ENCODE measurements around the gene HES1. TPM values are rescaled to one million over a fixed set of nuclear protein-coding genes. Genes with fewer than 3 reads are reported as not detected.
"Not testable (repeated sequence)": the region's sequence is repeated elsewhere in the genome, so short reads cannot be mapped to it uniquely, and the experiment has no call there.

Gene HES1
- total RNA-seq, 4 donors from 2014 or later, result 9.6 to 31.5 (median 15.4) TPM

- no peak for ATAC-seq
- H3K4me3 ChIP-seq, result no peak overlapping the region
- no peaks in the 10 kb centered on the region for H3K27me3 ChIP-seq
- 94 to 100% methylated on average over 5 to 7 of the region's 7 CpGs for WGBS, 2 donors (ENCODE audit: low coverage in 1 of 2)
- H3K27ac ChIP-seq, result no peak overlapping the region
- TF ChIP-seq CTCF (IDR thresholded peaks at IDR 0.05) (no peak), EP300 (IDR thresholded peaks at IDR 0.05) (no peak), POLR2A (IDR thresholded peaks at IDR 0.05) (no peak), POLR2AphosphoS5 (IDR thresholded peaks at IDR 0.05) (no peak)
- no peaks in the 10 kb centered on the region for H3K9me3 ChIP-seq
- H3K4me1 ChIP-seq, result peaks cover 1 to 31% (median 7%) of the 10 kb centered on the region in 3 donors
- H3K36me3 ChIP-seq, result no peaks in the 10 kb centered on the region
These were observed 11.7 kb downstream of the HES1 start for GRCh38 chr3:194147679-194148078.

GRCh38 chr3:194148383-194148782 is 12.4 kb downstream of the HES1 start:
- no peak overlapping the region for H3K27ac ChIP-seq
- no peak for ATAC-seq
- no peaks in the 10 kb centered on the region for H3K27me3 ChIP-seq
- no peaks in the 10 kb centered on the region for H3K36me3 ChIP-seq
- no peak for TF ChIP-seq POLR2A (IDR thresholded peaks at IDR 0.05)
- TF ChIP-seq CTCF (IDR thresholded peaks at IDR 0.05), result no peak
- TF ChIP-seq POLR2AphosphoS5 (IDR thresholded peaks at IDR 0.05), result no peak
- no peak for TF ChIP-seq EP300 (IDR thresholded peaks at IDR 0.05)
- H3K4me3 ChIP-seq, result no peak overlapping the region
- WGBS, 2 donors (ENCODE audit: low coverage in 1 of 2), result 35 to 62% methylated on average over 3 to 7 of the region's 7 CpGs
- peaks cover 0 to 28% (median 2%) of the 10 kb centered on the region in 3 donors for H3K4me1 ChIP-seq
- H3K9me3 ChIP-seq, result no peaks in the 10 kb centered on the region

DNA sequence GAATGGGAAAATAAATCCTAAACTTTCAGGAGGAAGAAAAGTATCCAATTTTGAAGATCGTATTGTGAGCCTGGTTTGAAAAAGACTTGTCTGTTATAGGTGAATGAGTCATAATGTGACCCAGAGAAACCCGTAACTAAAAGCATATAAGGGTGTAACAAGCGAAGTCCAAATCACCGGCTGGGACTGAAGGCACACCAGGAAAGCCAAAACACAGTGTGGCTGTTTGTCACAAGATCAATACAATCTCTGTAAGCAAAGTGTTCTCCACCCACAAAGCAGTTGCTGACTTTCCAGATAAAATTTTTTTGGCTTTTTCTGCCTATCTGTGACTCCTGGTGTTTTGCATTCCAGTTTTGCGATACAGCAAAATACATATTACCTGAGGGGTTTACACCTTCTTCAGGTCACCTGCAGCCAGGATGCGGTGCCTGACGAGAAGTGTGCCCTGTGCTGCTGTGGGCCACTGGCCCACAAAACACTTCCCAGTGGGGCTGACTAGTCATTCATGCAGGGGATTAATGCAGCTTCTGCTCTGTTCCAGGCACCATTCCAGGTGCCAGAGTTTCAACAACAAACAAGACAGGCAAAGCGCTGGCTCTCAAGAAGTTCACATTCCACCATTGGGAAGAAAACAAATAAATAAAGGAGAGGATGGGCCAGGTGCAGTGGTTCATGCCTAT is 14.4 kb downstream of the HES1 start:
- TF ChIP-seq POLR2AphosphoS5 (IDR thresholded peaks at IDR 0.05), result no peak
- no peak overlapping the region for H3K27ac ChIP-seq
- H3K36me3 ChIP-seq, result no peaks in the 10 kb centered on the region
- peaks cover 0 to 11% (median 0%) of the 10 kb centered on the region in 3 donors for H3K9me3 ChIP-seq
- H3K27me3 ChIP-seq, result no peaks in the 10 kb centered on the region
- peaks cover 0 to 21% (median 0%) of the 10 kb centered on the region in 3 donors for H3K4me1 ChIP-seq
- no peak overlapping the region for H3K4me3 ChIP-seq
- ATAC-seq, result no peak
- WGBS, 2 donors (ENCODE audit: low coverage in 1 of 2), result 83 to 85% methylated on average over 5 of the region's 8 CpGs

DNA sequence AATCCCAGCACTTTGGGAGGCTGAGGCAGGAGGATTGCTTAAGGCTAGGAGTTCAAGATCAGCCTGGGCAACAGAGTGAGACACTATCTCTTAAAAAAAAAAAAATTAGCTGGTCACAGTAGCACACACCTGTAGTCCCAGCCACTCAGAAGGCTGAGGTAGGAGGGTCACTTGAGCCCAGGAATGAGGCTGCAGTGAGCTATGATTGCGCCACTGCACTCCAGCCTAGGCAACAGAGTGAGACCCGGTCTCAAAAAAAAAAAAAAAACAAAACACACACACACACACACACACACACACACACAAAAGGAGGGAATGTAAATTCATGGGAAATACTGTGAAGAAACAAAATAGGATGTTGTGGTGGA is 15.0 kb downstream of the HES1 start:
- no CpG with 5 or more reads among the region's 2 CpGs for WGBS, 2 donors (ENCODE audit: low coverage in 1 of 2)
- not testable (repeated sequence) for H3K27ac ChIP-seq, ATAC-seq, H3K27me3 ChIP-seq, H3K36me3 ChIP-seq, H3K4me3 ChIP-seq
- Histone ChIP-seq H3K4me1 (peaks cover 0 to 21% (median 0%) of the 10 kb centered on the region in 3 donors), H3K9me3 (peaks cover 0 to 11% (median 0%) of the 10 kb centered on the region in 3 donors)

GRCh38 chr3:194154346-194154745 is 18.4 kb downstream of the HES1 start:
- Histone ChIP-seq H3K9me3 (peaks cover 0 to 11% (median 0%) of the 10 kb centered on the region in 3 donors), H3K36me3 (no peaks in the 10 kb centered on the region), H3K4me3 (no peak overlapping the region), H3K4me1 (peaks cover 0 to 9% (median 0%) of the 10 kb centered on the region in 3 donors), H3K27ac (no peak overlapping the region), H3K27me3 (no peaks in the 10 kb centered on the region)
- ATAC-seq, result no peak
- WGBS, 2 donors (ENCODE audit: low coverage in 1 of 2), result 88 to 100% methylated on average over 3 of the region's 6 CpGs
- no peak for TF ChIP-seq POLR2A (IDR thresholded peaks at IDR 0.05)
- TF ChIP-seq CTCF (IDR thresholded peaks at IDR 0.05), result no peak
- TF ChIP-seq EP300 (IDR thresholded peaks at IDR 0.05), result no peak
- TF ChIP-seq POLR2AphosphoS5 (IDR thresholded peaks at IDR 0.05), result no peak

- no peak for ATAC-seq
- no peaks in the 10 kb centered on the region for H3K36me3 ChIP-seq
- no peak overlapping the region for H3K27ac ChIP-seq
- peaks cover 0 to 9% (median 0%) of the 10 kb centered on the region in 3 donors for H3K4me1 ChIP-seq
- H3K9me3 ChIP-seq, result peaks cover 0 to 11% (median 0%) of the 10 kb centered on the region in 3 donors
- WGBS, 2 donors (ENCODE audit: low coverage in 1 of 2), result 82 to 94% methylated on average over 9 of the region's 9 CpGs
- H3K27me3 ChIP-seq, result no peaks in the 10 kb centered on the region
- TF ChIP-seq POLR2AphosphoS5 (IDR thresholded peaks at IDR 0.05), result no peak
- TF ChIP-seq POLR2A (IDR thresholded peaks at IDR 0.05), result no peak
- no peak for TF ChIP-seq EP300 (IDR thresholded peaks at IDR 0.05)
- no peak for TF ChIP-seq CTCF (IDR thresholded peaks at IDR 0.05)
- H3K4me3 ChIP-seq, result no peak overlapping the region
These were observed 20.1 kb downstream of the HES1 start for GRCh38 chr3:194156095-194156494.
